MM.1S (cell line): Measurements from ENCODE around the gene FARP1.

ENCODE experiments used
- CTCF ChIP-seq: fragments of 300-600 bp; sonication (generic); IDR thresholded peaks from 2 replicates; pipeline ENCODE4 v1.5.1; 2016; ENCODE audit warnings: antibody characterized with exemption, low read length, mixed read lengths
- EZH2 ChIP-seq: fragments of 300-600 bp; sonication (generic); optimal IDR thresholded peaks from 2 replicates; pipeline ENCODE3; 2017; ENCODE audit warnings: low read depth, mild to moderate bottlenecking, antibody characterized with exemption, low read length, mixed read lengths
- EZH2phosphoT487 ChIP-seq: fragments of 300-600 bp; sonication (generic); IDR thresholded peaks from 2 replicates; pipeline ENCODE4 v1.6.1; 2018; ENCODE audit warnings: antibody characterized with exemption, low read length

- no peak for TF ChIP-seq CTCF
- TF ChIP-seq EZH2: no peak
- no peak for TF ChIP-seq EZH2phosphoT487
These were observed 60.9 kb downstream of the FARP1 start for GRCh38 chr13:98203646-98204326.
